Activated effector memory CD4-positive, alpha-beta T cell treated with anti-CD3 and anti-CD28 coated beads, Interleukin-2, amount 50 U/mL, for 16 hours (primary cell): ENCODE data around the gene IDH1.

Source experiments
- DNase-seq: peaks from one replicate; pipeline ENCODE4 v3.0.0-alpha.2; 2020

The IDH1 gene

GRCh38 chr2:208208335-208209085, 46.4 kb downstream of the IDH1 start:
- DNase-seq, result no peak

- DNase-seq, result no peak
These were observed 47.1 kb downstream of the IDH1 start for GRCh38 chr2:208207769-208208168.

GRCh38 chr2:208204166-208204565, 50.7 kb downstream of the IDH1 start:
- DNase-seq, result no peak

- no peak for DNase-seq
These were observed 59.3 kb downstream of the IDH1 start for GRCh38 chr2:208195531-208195930.

GRCh38 chr2:208192611-208193236, 62.1 kb downstream of the IDH1 start:
- DNase-seq, result no peak

- DNase-seq, result no peak
These were observed 64.9 kb downstream of the IDH1 start, which contains the start of gene C2orf80 for GRCh38 chr2:208189810-208190503. Gene C2orf80, minus strand, starts transcription at chr2:208190030. Its CDS starts 3,044 bp downstream, at chr2:208186986.

- no peak for DNase-seq
These were observed 65.6 kb downstream of the IDH1 start for GRCh38 chr2:208189069-208189809.

GRCh38 chr2:208186893-208187292, 68.0 kb downstream of the IDH1 start:
- DNase-seq, result no peak

- DNase-seq, result no peak
These were observed 68.4 kb downstream of the IDH1 start for GRCh38 chr2:208186465-208186864.
